HG03558 (cell line): ENCODE measurements around the gene PPIH.
"Not testable (repeated sequence)": the region's sequence is repeated elsewhere in the genome, so short reads cannot be mapped to it uniquely, and the experiment has no call there.

Experiments used
- ATAC-seq: cut with Tn5 transposase; IDR thresholded peaks from one replicate; pipeline ENCODE4 v1.9.1; 2021; ENCODE audit warnings: moderate number of reproducible peaks; ENCODE audit not compliant: unreplicated experiment; ENCODE audit errors: extremely low read depth

Gene PPIH

GRCh38 chr1:42657981-42658876 lies at the start of gene PPIH:
Gene PPIH, plus strand, starts transcription at chr1:42658423. Its CDS starts 24 bp downstream, at chr1:42658447.
- ATAC-seq: peak; percentile 91

DNA sequence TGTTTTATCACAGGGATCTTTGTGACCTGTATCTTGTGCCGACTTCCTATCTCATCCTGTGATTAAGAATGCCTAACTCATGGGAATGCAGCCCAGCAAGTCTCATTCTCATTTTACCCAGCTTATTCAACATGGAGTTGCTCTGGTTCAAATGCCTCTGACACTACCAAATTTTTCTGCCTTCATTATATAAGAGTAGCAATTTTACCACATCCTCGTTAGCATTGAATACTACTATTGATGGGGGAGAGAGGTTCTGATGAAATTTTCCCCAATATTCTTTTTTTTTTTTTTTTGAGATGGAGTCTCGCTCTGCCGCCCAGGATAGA lies 44.5 kb upstream of the PPIH start:
- ATAC-seq: no peak

- no peak for ATAC-seq
Observed at GRCh38 chr1:42618866-42619265, 39.4 kb upstream of the PPIH start.

DNA sequence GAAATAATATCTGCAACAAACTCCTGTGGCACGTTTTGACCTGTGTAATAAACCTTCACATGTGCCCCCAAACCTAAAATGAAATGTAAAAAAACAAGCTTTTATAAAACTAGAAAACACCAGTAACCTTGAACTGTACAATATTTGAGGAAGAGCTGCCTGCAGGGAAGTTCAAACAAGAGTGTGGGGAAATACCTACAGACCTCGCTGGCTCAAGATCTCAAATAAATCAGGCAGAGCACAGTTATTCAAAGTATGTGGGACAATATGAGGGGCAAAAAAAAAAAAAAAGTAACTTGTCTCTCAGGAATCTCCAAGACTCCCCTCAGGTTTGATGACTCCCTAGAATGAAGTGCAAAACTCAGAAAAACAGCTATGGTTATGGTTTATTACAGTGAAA lies 37.9 kb upstream of the PPIH start:
- ATAC-seq: no peak

DNA sequence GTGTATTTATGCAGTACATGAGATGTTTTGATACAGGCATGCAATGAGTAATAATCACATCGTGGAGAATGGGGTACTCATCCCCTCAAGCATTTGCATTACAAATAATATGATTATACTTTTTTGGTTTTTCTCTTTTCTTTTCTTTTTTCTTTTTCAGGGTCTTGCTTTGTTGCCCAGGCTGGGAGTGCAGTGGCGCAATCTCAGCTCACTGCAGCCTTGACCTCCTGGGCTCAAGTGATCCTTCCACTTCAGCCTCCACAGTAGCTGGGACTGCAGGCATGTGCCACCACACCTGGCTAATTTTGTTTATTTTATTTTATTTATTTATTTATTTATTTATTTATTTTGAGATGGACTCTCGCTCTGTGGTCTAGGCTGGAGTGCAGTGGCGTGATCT lies 37.0 kb upstream of the PPIH start:
- ATAC-seq: not testable (repeated sequence)

GRCh38 chr1:42627205-42627604 lies 31.0 kb upstream of the PPIH start:
- ATAC-seq: not testable (repeated sequence)

DNA sequence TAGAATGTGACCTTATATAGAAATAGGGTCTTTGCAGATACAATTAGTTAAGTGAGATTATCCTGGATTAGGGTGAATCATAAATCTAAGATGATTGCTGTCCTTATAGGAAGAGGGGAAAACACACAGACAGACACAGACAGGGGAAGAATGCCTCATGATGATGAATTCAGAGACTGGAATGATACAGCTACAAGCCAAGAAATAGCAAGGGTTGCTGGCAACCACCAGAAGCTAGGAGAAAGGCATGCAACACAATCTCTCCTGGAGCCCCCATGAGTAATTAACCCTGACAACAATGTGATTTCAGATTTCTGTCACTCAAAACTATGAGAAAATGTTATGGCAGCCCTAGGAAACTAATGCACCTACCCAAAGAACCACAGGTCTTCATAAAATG lies 19.1 kb upstream of the PPIH start:
- no peak for ATAC-seq

DNA sequence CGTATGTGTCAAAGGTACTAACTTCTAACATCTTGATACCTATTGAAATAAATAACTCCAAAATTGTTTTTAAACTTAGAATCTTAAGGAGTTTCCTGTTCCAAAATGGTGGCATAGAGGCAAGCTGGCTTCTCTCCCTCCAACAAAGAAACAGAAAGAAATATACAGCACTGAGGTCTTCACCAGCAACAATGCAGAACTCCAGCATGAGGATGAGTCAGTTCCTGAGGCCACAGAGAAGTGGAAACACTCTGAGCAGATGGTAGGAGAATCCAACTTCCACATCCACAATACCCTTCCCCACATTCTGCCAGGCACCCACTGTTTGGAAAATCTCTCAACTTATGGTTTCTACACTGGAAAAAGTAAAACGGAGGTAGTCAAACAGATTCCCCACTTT lies 12.2 kb upstream of the PPIH start:
- ATAC-seq: no peak

DNA sequence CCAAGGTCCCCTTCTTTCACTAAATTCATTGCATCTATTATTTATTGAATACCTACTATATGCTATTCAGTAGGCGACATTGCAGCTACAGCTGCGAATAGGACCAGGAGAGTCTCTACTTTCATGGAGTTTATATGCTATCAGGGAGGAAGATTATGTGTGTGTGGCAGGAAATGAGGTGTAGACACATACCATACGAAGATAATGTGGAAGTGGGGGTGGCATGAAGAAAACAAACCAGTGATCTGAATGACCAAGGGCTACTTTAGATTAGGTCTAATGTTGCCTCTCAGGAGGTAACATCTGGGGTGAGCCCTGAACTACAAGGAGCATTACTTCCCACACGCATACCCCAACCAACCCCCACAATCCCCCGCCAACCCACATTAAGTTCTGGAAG lies 1.0 kb upstream of the PPIH start:
- no peak for ATAC-seq

GRCh38 chr1:42658877-42659337 lies 684 bp downstream of the PPIH start:
- ATAC-seq: no peak

GRCh38 chr1:42660907-42661500 lies 2.8 kb downstream of the PPIH start:
- no peak for ATAC-seq

DNA sequence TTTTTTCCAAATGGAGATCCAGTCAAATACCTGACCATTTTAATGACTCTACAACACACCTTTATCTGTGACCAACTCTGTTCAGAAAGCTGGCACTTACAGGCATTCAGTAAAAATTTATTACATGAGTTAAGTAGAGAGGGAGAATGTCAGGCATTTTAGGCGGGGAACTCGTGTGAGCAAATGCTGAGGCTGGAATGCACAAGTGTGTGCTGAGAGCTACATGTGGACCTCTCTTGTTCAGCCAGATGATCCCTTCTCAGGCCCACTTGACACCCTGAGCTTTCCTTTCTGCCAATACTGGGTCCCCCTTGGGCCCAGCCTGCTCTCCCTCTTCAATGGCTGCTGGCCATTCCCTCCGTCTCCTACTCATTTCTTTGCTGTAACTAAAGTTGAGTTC lies 11.7 kb downstream of the PPIH start:
- no peak for ATAC-seq

DNA sequence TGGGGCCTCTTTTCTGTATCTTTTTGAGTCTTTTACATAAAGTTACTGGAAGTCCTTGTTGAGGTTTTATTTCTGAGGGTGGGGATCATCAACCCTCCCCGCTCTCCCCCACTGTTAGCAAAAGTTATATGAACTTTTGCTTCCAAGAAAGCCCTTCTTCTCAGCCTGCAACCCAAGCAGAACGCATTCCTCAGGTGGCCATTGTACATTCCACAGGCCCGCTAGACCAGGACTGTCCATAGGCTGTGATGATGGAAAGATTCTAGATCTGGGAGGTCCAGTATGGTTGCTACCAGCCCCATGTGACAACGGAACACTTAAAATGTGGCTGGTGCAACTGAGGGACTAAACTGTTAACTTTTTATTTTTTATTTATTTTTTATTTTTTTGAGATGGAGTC lies 12.2 kb downstream of the PPIH start:
- no peak for ATAC-seq

DNA sequence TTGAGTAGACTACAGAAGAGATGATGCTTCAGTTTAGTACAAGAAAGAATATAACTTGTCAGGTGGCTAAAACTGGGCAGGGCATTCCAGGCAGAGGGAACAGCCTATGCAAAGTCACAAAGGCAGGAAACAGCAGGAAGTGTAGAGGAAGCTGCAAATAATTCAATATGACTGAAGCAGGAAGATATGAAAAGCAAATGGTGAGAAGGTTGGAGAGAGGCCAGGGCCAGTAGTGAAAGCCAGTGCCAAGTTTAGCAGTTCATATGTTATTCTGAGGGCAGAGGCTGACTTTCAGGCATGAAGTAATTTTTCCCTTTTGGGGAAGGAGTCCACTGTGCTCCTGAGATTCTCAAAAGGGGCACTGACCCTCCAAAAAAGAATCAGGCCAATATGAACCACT lies 16.0 kb downstream of the PPIH start:
- no peak for ATAC-seq

DNA sequence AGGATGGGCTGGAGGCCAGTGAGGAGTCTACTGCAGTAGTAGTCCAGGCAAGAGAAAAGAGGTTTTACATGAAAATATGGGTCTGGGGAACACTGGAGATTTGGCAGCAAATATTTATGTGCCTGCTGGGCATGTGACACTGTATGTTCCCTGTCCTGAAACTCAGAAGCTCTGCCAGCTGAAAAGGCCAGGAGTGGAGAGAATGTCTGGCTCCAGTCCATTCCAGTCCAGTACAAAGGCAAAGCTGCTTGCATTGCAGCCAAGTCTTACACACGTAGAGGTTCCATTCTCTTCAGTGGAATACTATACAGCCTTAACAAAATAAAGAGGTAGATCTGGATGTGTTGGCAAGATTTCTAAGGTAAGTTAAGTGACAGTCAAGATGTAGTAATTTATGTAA lies 16.5 kb downstream of the PPIH start:
- no peak for ATAC-seq

- no peak for ATAC-seq
Observed at GRCh38 chr1:42675467-42675866, 17.2 kb downstream of the PPIH start.

- no peak for ATAC-seq
Observed at GRCh38 chr1:42676534-42677087, 18.4 kb downstream of the PPIH start.

GRCh38 chr1:42679364-42679983 lies 21.3 kb downstream of the PPIH start:
- no peak for ATAC-seq

GRCh38 chr1:42680055-42680454 lies 21.8 kb downstream of the PPIH start:
- no peak for ATAC-seq

GRCh38 chr1:42680921-42681683 lies 22.9 kb downstream of the PPIH start:
- no peak for ATAC-seq
